Hindlimb muscle (tissue), 1 donor: Measurements from ENCODE around the gene VSIG2. TPM values are rescaled to one million over a fixed set of nuclear protein-coding genes. Genes with fewer than 3 reads are reported as not detected.

Experiments
- DNase-seq: peaks from one replicate; pipeline ENCODE4 v3.0.0-alpha.2; 2013
- polyA plus RNA-seq: library from polyadenylated mRNA; unstranded; fragments of 120-200 nt; gene quantifications from one replicate; pipeline ENCODE4 v1.2.1, GENCODE V29; 2013; ENCODE audit not compliant: insufficient read length

Gene VSIG2
- polyA plus RNA-seq, 1 donor: 1.0 TPM

GRCh38 chr11:124748100-124748418 is 4.0 kb downstream of the VSIG2 start:
- DNase-seq: no peak

GRCh38 chr11:124747406-124748099 is 4.5 kb downstream of the VSIG2 start:
- DNase-seq: no peak

- DNase-seq: no peak
Measured at GRCh38 chr11:124746621-124747243, 5.3 kb downstream of the VSIG2 start.

GRCh38 chr11:124745835-124746620 is 6.0 kb downstream of the VSIG2 start:
- no peak for DNase-seq

- DNase-seq: no peak
Measured at GRCh38 chr11:124745270-124745834, 6.7 kb downstream of the VSIG2 start.

GRCh38 chr11:124743050-124743449 is 9.0 kb downstream of the VSIG2 start:
- no peak for DNase-seq

GRCh38 chr11:124742555-124742954 is 9.5 kb downstream of the VSIG2 start:
- no peak for DNase-seq

- no peak for DNase-seq
Measured at GRCh38 chr11:124740277-124740882, 11.7 kb downstream of the VSIG2 start.

GRCh38 chr11:124739479-124740276 is 12.4 kb downstream of the VSIG2 start, which contains the start of gene NRGN:
Gene NRGN, plus strand, starts transcription at chr11:124739942. Its CDS starts 143 bp downstream, at chr11:124740085.
- DNase-seq: peak; percentile 93

- DNase-seq: no peak
Measured at GRCh38 chr11:124738713-124739478, 13.2 kb downstream of the VSIG2 start.

- no peak for DNase-seq
Measured at GRCh38 chr11:124737638-124738305, 14.3 kb downstream of the VSIG2 start.

- DNase-seq: no peak
Measured at GRCh38 chr11:124736736-124737135, 15.3 kb downstream of the VSIG2 start.

GRCh38 chr11:124732230-124732629 is 19.8 kb downstream of the VSIG2 start:
- DNase-seq: no peak

GRCh38 chr11:124729571-124729970 is 22.5 kb downstream of the VSIG2 start:
- no peak for DNase-seq

- DNase-seq: no peak
Measured at GRCh38 chr11:124728134-124728533, 23.9 kb downstream of the VSIG2 start.

- DNase-seq: no peak
Measured at GRCh38 chr11:124727474-124727873, 24.6 kb downstream of the VSIG2 start.

GRCh38 chr11:124725719-124726105 is 26.3 kb downstream of the VSIG2 start:
- DNase-seq: no peak

GRCh38 chr11:124724979-124725718 is 26.9 kb downstream of the VSIG2 start:
- no peak for DNase-seq

- no peak for DNase-seq
Measured at GRCh38 chr11:124722176-124722575, 29.9 kb downstream of the VSIG2 start.

GRCh38 chr11:124719534-124719933 is 32.5 kb downstream of the VSIG2 start:
- DNase-seq: no peak
